GM23338 (cell line): ENCODE measurements around the gene CD28. TPM values are rescaled to one million over a fixed set of nuclear protein-coding genes. Genes with fewer than 3 reads are reported as not detected.

Source experiments
- ATAC-seq: fragments of 200-7000 bp; cut with Tn5 transposase; 3 replicates; pipeline ENCODE4 v1.9.1; 2020
- DNase-seq: peaks from one replicate; pipeline ENCODE4 v3.0.0-alpha.2; 2015; ENCODE audit warnings: low spot score
- H2AFZ ChIP-seq: fragments of 200-600 bp; sonication (generic); 2 replicates; pipeline ENCODE4 v1.8.0; 2016; ENCODE audit warnings: antibody characterized with exemption, mild to moderate bottlenecking, moderate library complexity
- H3F3A ChIP-seq: fragments of 200-600 bp; sonication (generic); replicated peaks from 2 replicates; pipeline ENCODE4 v1.8.0; 2017; ENCODE audit warnings: antibody characterized with exemption, mixed run types, low read depth
- H3K27ac ChIP-seq: fragments of 200-600 bp; sonication (generic); 2 replicates; pipeline ENCODE4 v1.6.1; 2016; ENCODE audit warnings: low read depth
- H3K27me3 ChIP-seq: fragments of 200-600 bp; sonication (generic); 2 replicates; pipeline ENCODE4 v1.8.0; 2016; ENCODE audit warnings: mild to moderate bottlenecking, mixed run types, moderate library complexity; ENCODE audit not compliant: insufficient read depth
- H3K36me3 ChIP-seq: fragments of 200-600 bp; sonication (generic); 2 replicates; pipeline ENCODE4 v1.8.0; 2016; ENCODE audit warnings: mild to moderate bottlenecking; ENCODE audit not compliant: insufficient read depth
- H3K4me1 ChIP-seq: fragments of 200-600 bp; sonication (generic); 2 replicates; pipeline ENCODE4 v1.8.0; 2016; ENCODE audit warnings: mild to moderate bottlenecking, moderate library complexity; ENCODE audit not compliant: insufficient read depth
- H3K4me2 ChIP-seq: fragments of 200-600 bp; sonication (generic); 2 replicates; pipeline ENCODE4 v1.7.1; 2017; ENCODE audit warnings: mixed run types
- H3K4me3 ChIP-seq: fragments of 200-600 bp; sonication (generic); 2 replicates; pipeline ENCODE4 v1.6.1; 2016; ENCODE audit warnings: mixed run types
- H3K79me2 ChIP-seq: fragments of 200-600 bp; sonication (generic); replicated peaks from 2 replicates; pipeline ENCODE4 v1.8.0; 2017; ENCODE audit warnings: mild to moderate bottlenecking; ENCODE audit not compliant: insufficient read depth
- H3K9me2 ChIP-seq: fragments of 200-600 bp; sonication (generic); 2 replicates; pipeline ENCODE4 v1.8.0; 2017; ENCODE audit not compliant: insufficient read depth
- H4K20me1 ChIP-seq: fragments of 200-600 bp; sonication (generic); replicated peaks from 2 replicates; pipeline ENCODE4 v1.8.0; 2017; ENCODE audit warnings: mild to moderate bottlenecking; ENCODE audit not compliant: insufficient read depth
- H3K27ac Mint-ChIP-seq: 2 replicates; pipeline ENCODE4 v1.8.0; 2020; ENCODE audit warnings: inconsistent platforms, mild to moderate bottlenecking, moderate library complexity, mixed read lengths
- H3K27me3 Mint-ChIP-seq: 3 replicates; pipeline ENCODE4 v1.8.0; 2022; ENCODE audit warnings: low read depth, mild to moderate bottlenecking, moderate library complexity, mixed read lengths, inconsistent platforms; ENCODE audit not compliant: insufficient read depth, poor library complexity
- H3K36me3 Mint-ChIP-seq: 3 replicates; pipeline ENCODE4 v1.8.0; 2021; ENCODE audit warnings: low read depth, mild to moderate bottlenecking, inconsistent platforms, moderate library complexity, mixed read lengths
- H3K4me1 Mint-ChIP-seq: 3 replicates; pipeline ENCODE4 v1.8.0; 2020; ENCODE audit warnings: mild to moderate bottlenecking, inconsistent platforms, mixed read lengths
- H3K4me3 Mint-ChIP-seq: 3 replicates; pipeline ENCODE4 v1.8.0; 2021; ENCODE audit warnings: moderate library complexity, mild to moderate bottlenecking, inconsistent platforms, mixed read lengths
- H3K9me3 Mint-ChIP-seq: 3 replicates; pipeline ENCODE4 v1.8.0; 2020; ENCODE audit warnings: moderate library complexity, mild to moderate bottlenecking, inconsistent platforms, mixed read lengths
- CREB1 ChIP-seq: fragments of 250-450 bp; sonication (Bioruptor Pico); IDR thresholded peaks from 2 replicates; pipeline ENCODE4 v1.5.0; 2020; ENCODE audit warnings: low read depth, mild to moderate bottlenecking, moderate library complexity
- EZH2 ChIP-seq: fragments of 200-600 bp; sonication (generic); IDR thresholded peaks from one replicate; pipeline ENCODE4 v1.8.0; 2017; ENCODE audit warnings: antibody characterized with exemption, mild to moderate bottlenecking, low read depth; ENCODE audit not compliant: unreplicated experiment
- EZH2phosphoT487 ChIP-seq: fragments of 200-600 bp; sonication (generic); IDR thresholded peaks from one replicate; pipeline ENCODE4 v1.8.1; 2018; ENCODE audit warnings: antibody characterized with exemption; ENCODE audit not compliant: unreplicated experiment
- ZNF331 ChIP-seq: fragments of 250-450 bp; sonication (Bioruptor Pico); IDR thresholded peaks from 2 replicates; pipeline ENCODE4 v1.5.0; 2020; ENCODE audit warnings: low read depth, mild to moderate bottlenecking, moderate library complexity
- polyA plus RNA-seq: library from polyadenylated mRNA; unstranded; fragments of >200 nt; fragmentation: Nextera tagmentation; extraction: Ambion mirVana; gene quantifications from 2 replicates; pipeline ENCODE4 v1.2.1, GENCODE V29; 2016
- total RNA-seq: library from RNA; depleted of rRNA; stranded (reverse); fragments of >200 nt; shearing (Covaris generic); gene quantifications from 2 replicates; pipeline ENCODE4 v1.2.3, GENCODE V29; 2014
- TF ChIP-seq, protein P1 (sequence below): fragments of 250-450 bp; sonication (Bioruptor Pico); IDR thresholded peaks from 2 replicates; pipeline ENCODE4 v1.5.0; 2020; ENCODE audit warnings: mild to moderate bottlenecking, moderate library complexity
- TF ChIP-seq, protein P2 (sequence below): IDR thresholded peaks from 2 replicates; pipeline ENCODE4 v1.6.1; 2016; ENCODE audit warnings: antibody characterized with exemption

The CD28 gene
- total and polyA plus RNA-seq, 2 experiments from 2014 or later, result not detected

- no peak overlapping the region for H3K4me2 ChIP-seq
- peaks cover 9% of the 10 kb centered on the region; the same call in 1 of the 2 replicates for H3K4me1 ChIP-seq
- no peaks in the 10 kb centered on the region for H3K36me3 ChIP-seq
- ATAC-seq (no peak), DNase-seq (no peak)
- Mint-ChIP-seq H3K4me1 (peaks cover 6% of the 10 kb centered on the region), H3K9me3 (no peaks in the 10 kb centered on the region; the same call in 2 of the 3 replicates), H3K36me3 (no peaks in the 10 kb centered on the region), H3K27me3 (no peaks in the 10 kb centered on the region), H3K4me3 (no peak overlapping the region), H3K27ac (no peak overlapping the region)
- H4K20me1 ChIP-seq, result no peaks in the 10 kb centered on the region
- H3K79me2 ChIP-seq, result no peaks in the 10 kb centered on the region
- TF ChIP-seq, protein P1, sequence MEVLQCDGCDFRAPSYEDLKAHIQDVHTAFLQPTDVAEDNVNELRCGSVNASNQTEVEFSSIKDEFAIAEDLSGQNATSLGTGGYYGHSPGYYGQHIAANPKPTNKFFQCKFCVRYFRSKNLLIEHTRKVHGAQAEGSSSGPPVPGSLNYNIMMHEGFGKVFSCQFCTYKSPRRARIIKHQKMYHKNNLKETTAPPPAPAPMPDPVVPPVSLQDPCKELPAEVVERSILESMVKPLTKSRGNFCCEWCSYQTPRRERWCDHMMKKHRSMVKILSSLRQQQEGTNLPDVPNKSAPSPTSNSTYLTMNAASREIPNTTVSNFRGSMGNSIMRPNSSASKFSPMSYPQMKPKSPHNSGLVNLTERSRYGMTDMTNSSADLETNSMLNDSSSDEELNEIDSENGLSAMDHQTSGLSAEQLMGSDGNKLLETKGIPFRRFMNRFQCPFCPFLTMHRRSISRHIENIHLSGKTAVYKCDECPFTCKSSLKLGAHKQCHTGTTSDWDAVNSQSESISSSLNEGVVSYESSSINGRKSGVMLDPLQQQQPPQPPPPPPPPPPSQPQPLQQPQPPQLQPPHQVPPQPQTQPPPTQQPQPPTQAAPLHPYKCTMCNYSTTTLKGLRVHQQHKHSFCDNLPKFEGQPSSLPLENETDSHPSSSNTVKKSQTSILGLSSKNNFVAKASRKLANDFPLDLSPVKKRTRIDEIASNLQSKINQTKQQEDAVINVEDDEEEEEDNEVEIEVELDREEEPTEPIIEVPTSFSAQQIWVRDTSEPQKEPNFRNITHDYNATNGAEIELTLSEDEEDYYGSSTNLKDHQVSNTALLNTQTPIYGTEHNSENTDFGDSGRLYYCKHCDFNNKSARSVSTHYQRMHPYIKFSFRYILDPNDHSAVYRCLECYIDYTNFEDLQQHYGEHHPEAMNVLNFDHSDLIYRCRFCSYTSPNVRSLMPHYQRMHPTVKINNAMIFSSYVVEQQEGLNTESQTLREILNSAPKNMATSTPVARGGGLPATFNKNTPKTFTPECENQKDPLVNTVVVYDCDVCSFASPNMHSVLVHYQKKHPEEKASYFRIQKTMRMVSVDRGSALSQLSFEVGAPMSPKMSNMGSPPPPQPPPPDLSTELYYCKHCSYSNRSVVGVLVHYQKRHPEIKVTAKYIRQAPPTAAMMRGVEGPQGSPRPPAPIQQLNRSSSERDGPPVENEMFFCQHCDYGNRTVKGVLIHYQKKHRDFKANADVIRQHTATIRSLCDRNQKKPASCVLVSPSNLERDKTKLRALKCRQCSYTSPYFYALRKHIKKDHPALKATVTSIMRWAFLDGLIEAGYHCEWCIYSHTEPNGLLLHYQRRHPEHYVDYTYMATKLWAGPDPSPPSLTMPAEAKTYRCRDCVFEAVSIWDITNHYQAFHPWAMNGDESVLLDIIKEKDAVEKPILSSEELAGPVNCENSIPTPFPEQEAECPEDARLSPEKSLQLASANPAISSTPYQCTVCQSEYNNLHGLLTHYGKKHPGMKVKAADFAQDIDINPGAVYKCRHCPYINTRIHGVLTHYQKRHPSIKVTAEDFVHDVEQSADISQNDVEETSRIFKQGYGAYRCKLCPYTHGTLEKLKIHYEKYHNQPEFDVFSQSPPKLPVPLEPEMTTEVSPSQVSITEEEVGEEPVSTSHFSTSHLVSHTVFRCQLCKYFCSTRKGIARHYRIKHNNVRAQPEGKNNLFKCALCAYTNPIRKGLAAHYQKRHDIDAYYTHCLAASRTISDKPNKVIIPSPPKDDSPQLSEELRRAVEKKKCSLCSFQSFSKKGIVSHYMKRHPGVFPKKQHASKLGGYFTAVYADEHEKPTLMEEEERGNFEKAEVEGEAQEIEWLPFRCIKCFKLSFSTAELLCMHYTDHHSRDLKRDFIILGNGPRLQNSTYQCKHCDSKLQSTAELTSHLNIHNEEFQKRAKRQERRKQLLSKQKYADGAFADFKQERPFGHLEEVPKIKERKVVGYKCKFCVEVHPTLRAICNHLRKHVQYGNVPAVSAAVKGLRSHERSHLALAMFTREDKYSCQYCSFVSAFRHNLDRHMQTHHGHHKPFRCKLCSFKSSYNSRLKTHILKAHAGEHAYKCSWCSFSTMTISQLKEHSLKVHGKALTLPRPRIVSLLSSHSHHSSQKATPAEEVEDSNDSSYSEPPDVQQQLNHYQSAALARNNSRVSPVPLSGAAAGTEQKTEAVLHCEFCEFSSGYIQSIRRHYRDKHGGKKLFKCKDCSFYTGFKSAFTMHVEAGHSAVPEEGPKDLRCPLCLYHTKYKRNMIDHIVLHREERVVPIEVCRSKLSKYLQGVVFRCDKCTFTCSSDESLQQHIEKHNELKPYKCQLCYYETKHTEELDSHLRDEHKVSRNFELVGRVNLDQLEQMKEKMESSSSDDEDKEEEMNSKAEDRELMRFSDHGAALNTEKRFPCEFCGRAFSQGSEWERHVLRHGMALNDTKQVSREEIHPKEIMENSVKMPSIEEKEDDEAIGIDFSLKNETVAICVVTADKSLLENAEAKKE (CRISPR knock-in tag), result no peak
- TF ChIP-seq ZNF331 (CRISPR knock-in tag) (no peak), EZH2phosphoT487 (no peak), CREB1 (no peak), EZH2 (no peak)
- TF ChIP-seq, protein P2, sequence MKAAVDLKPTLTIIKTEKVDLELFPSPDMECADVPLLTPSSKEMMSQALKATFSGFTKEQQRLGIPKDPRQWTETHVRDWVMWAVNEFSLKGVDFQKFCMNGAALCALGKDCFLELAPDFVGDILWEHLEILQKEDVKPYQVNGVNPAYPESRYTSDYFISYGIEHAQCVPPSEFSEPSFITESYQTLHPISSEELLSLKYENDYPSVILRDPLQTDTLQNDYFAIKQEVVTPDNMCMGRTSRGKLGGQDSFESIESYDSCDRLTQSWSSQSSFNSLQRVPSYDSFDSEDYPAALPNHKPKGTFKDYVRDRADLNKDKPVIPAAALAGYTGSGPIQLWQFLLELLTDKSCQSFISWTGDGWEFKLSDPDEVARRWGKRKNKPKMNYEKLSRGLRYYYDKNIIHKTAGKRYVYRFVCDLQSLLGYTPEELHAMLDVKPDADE, result no peak
- no peak overlapping the region for H3K27ac ChIP-seq
- H3K9me2 ChIP-seq, result 0 out of 2 replicates have a peak, but pooled peaks cover 4% of the 10 kb centered on the region
- no peaks in the 10 kb centered on the region for H3F3A ChIP-seq
- H2AFZ ChIP-seq, result no peak overlapping the region
- no peaks in the 10 kb centered on the region for H3K27me3 ChIP-seq
- no peak overlapping the region for H3K4me3 ChIP-seq
These were observed 13.1 kb upstream of the CD28 start for GRCh38 chr2:203693242-203693879.
